Body of pancreas (tissue), 4 donors: ENCODE results near the gene COX4I1. TPM values are rescaled to one million over a fixed set of nuclear protein-coding genes. Genes with fewer than 3 reads are reported as not detected.

Experiments used
- ATAC-seq: fragments of 150-250 bp; one replicate; pipeline ENCODE4 v1.9.1; 2016
- DNase-seq, 4 donors: peaks; one replicate each; pipeline ENCODE4 v3.0.0-alpha.2; 2019
- H3K27ac ChIP-seq, 4 donors: fragments of 200-600 bp; sonication (generic); 1 replicate in 3 of 4; 2 replicates in 1 of 4; pipeline versions ENCODE4 v1.5.1 to v1.6.1; 2016 to 2019; ENCODE audit warnings: mild to moderate bottlenecking in 1 of 4, mixed read lengths in 1 of 4, moderate library complexity in 1 of 4
- H3K27me3 ChIP-seq, 2 donors: fragments of 200-600 bp; sonication (generic); one replicate each; pipeline ENCODE4 v1.6.0; 2016; ENCODE audit warnings: mild to moderate bottlenecking in 1 of 2
- H3K36me3 ChIP-seq, 2 donors: fragments of 200-600 bp; sonication (generic); replicated peaks in 1 of 2; 2 replicates each; pipeline ENCODE4 v1.5.1; 2016; ENCODE audit warnings: low read depth in 2 of 2; ENCODE audit not compliant: insufficient read depth in 1 of 2
- H3K4me1 ChIP-seq: fragments of 200-600 bp; sonication (generic); one replicate; pipeline ENCODE4 v1.6.0; 2016
- H3K4me3 ChIP-seq, 2 donors: fragments of 200-600 bp; sonication (generic); 1 replicate in 1 of 2; 2 replicates in 1 of 2; pipeline ENCODE4 v1.5.1; 2016 to 2019
- H3K9me3 ChIP-seq, 3 donors: fragments of 200-600 bp; sonication (generic); 1 replicate in 2 of 3; 2 replicates in 1 of 3; pipeline ENCODE4 v1.5.1; 2016
- CTCF ChIP-seq, 7 experiments: fragments of 450-650 bp in 4 of 7; fragments of 200-600 bp in 3 of 7; sonication (generic) in 3 of 7; IDR thresholded peaks; one replicate each; pipeline ENCODE4 v1.5.1; 2016 to 2019; ENCODE audit warnings: antibody characterized with exemption in 7 of 7
- POLR2A ChIP-seq, 3 donors: fragments of 450-650 bp; IDR thresholded peaks; one replicate each; pipeline ENCODE4 v1.6.1; 2016; ENCODE audit warnings: antibody characterized with exemption in 3 of 3, mild to moderate bottlenecking in 2 of 3
- WGBS, 2 donors: methylation state at CpG; one replicate each; pipeline ENCODE4 v1.1.5; 2017; 5-methylcytosine and 5-hydroxymethylcytosine counted together
- intact Hi-C: fragments of 100-400 bp; cut with DNase I; formaldehyde crosslinking; loops from one replicate; pipeline ENCODE4 v1.15.1; 2023
- small RNA-seq: library from RNA; depleted of rRNA; stranded (forward); fragments of <200 nt; gene quantifications from one replicate; pipeline ENCODE3, GENCODE V24; 2016
- total RNA-seq, 2 donors: library from RNA; depleted of rRNA; stranded (reverse); fragments of >200 nt; gene quantifications; one replicate each; pipeline ENCODE4 v1.1.0, GENCODE V29; 2016

COX4I1 gene
- total RNA-seq, 2 donors from 2014 or later, result 259 to 291 TPM

DNA sequence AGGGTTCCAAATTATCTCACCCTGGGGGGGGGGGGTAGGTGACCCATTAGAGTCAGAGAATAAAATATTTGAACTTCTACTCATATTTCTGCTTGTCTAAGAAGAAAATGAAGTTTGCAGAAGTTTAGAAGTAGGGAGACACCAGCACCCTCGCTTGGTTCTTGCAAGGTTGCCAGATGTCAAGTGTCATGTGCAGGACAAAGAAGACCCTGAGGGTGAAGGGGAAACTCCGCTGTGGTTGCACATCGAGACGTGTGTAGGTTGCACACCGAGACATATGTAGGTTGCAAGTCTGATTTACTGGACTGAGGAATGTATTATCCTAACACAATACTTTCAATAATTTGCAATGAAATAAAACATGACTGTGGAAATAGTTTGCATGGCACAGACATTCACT, 57.1 kb downstream of the COX4I1 start:
- 69 to 70% methylated on average over 5 of the region's 5 CpGs for WGBS, 2 donors
- ATAC-seq (no peak), DNase-seq (no peak)
- TF ChIP-seq POLR2A (IDR thresholded peaks at IDR 0.05), result no peak
- TF ChIP-seq CTCF (IDR thresholded peaks at IDR 0.05), result no peak
- Histone ChIP-seq H3K27me3 (no peaks in the 10 kb centered on the region), H3K36me3 (no peaks in the 10 kb centered on the region), H3K4me3 (no peak overlapping the region), H3K4me1 (no peaks in the 10 kb centered on the region), H3K27ac (no peak overlapping the region), H3K9me3 (peaks cover 0 to 7% (median 0%) of the 10 kb centered on the region in 3 donors)
- intact Hi-C loops, result no loop called here

Small RNA genes within 50 kb of the gene (small RNA-seq; reads per million reads assigned to genes)
- gene RNU1-103P, result not detected

Other genes starting within 250 kb of the COX4I1 start
- 100 to 1,000 TPM in 1 of 2 donors, 10 to 100 TPM in 1; 76.5 to 221 TPM for gene GSE1, start 186.4 kb upstream of the COX4I1 start, total RNA-seq
- under 1 TPM; 0.26 to 0.33 TPM for gene GINS2, start 110.7 kb upstream of the COX4I1 start, total RNA-seq
- gene C16orf74, start 48.6 kb upstream of the COX4I1 start, total RNA-seq, result 1 to 10 TPM; 1.0 to 5.9 TPM
- gene EMC8, start 151 bp upstream of the COX4I1 start, total RNA-seq, result 10 to 100 TPM; 16.3 to 30.7 TPM
- 1 to 10 TPM; 6.2 to 8.2 TPM for gene IRF8, start 99.5 kb downstream of the COX4I1 start, total RNA-seq